Measurements from ENCODE around the gene MTURN. TPM values are rescaled to one million over a fixed set of nuclear protein-coding genes. Genes with fewer than 3 reads are reported as not detected.

The MTURN gene
- total RNA-seq, 1 experiment from 2014 or later = 2.2 TPM

- H3K27me3 ChIP-seq (replicated peaks; ENCODE audit: control insufficient read depth, insufficient read depth, low read length) = no peaks in the 10 kb centered on the region
- intact Hi-C loops (cut with micrococcal nuclease; ENCODE audit: unreplicated experiment) = no loop called here
- Mint-ChIP-seq H3K4me3 (ENCODE audit: unreplicated experiment) (no peak overlapping the region), H3K4me1 (ENCODE audit: low read depth, unreplicated experiment) (no peaks in the 10 kb centered on the region), H3K36me3 (ENCODE audit: insufficient read depth, unreplicated experiment) (no peaks in the 10 kb centered on the region), H3K27me3 (ENCODE audit: insufficient read depth, unreplicated experiment) (no peaks in the 10 kb centered on the region), H3K27ac (ENCODE audit: unreplicated experiment) (no peak overlapping the region), H3K9me3 (ENCODE audit: unreplicated experiment) (no peaks in the 10 kb centered on the region)
- BruUV-seq (replicated peaks) = no TSS peak
- H3K4me3 ChIP-seq (ENCODE audit: low read depth, low read length) = no peak overlapping the region
- ChIA-PET POLR2A (no interaction called here), CTCF (no interaction called here)
- no peaks in the 10 kb centered on the region for H3K4me1 ChIP-seq
- no peaks in the 10 kb centered on the region for H3K9me3 ChIP-seq
- no peak for TF ChIP-seq CTCF (IDR thresholded peaks at IDR 0.05; ENCODE audit: insufficient read depth in 1 of 2, low read depth in 1 of 2, low read length in 1 of 2, severe bottlenecking in 1 of 2, unreplicated experiment in 1 of 2)
- H3K36me3 ChIP-seq (ENCODE audit: control insufficient read depth, insufficient read depth, low read length) = no peaks in the 10 kb centered on the region
- DNase-seq = no peak
Measured at GRCh38 chr7:30157204-30157603, 22.4 kb downstream of the MTURN start.

DNA sequence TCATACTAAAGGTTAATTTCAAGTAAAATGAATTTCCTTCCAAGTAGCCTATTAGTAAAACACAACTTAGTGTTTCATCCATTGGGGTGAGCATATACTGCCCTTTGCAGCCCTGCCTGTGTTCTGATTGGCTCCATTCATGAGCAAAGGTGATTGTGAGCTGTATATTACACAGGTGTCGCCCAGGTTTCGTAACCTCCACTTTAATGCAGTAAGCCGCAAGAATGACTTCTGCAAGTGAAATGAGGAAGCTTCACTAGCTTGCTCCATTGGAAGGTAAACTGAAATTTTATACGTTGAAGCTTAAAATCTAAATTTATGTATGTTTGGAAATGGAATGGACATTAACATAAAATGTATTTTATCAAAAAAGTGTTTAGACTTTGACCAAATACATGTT lies 24.4 kb downstream of the MTURN start:
- no peaks in the 10 kb centered on the region for H3K4me1 ChIP-seq
- ChIA-PET POLR2A (no interaction called here), CTCF (no interaction called here)
- Mint-ChIP-seq H3K9me3 (ENCODE audit: unreplicated experiment) (no peaks in the 10 kb centered on the region), H3K36me3 (ENCODE audit: insufficient read depth, unreplicated experiment) (no peaks in the 10 kb centered on the region), H3K27ac (ENCODE audit: unreplicated experiment) (no peak overlapping the region), H3K4me1 (ENCODE audit: low read depth, unreplicated experiment) (no peaks in the 10 kb centered on the region), H3K4me3 (ENCODE audit: unreplicated experiment) (no peak overlapping the region), H3K27me3 (ENCODE audit: insufficient read depth, unreplicated experiment) (peaks cover 3% of the 10 kb centered on the region)
- no peak for TF ChIP-seq CTCF (IDR thresholded peaks at IDR 0.05; ENCODE audit: insufficient read depth in 1 of 2, low read depth in 1 of 2, low read length in 1 of 2, severe bottlenecking in 1 of 2, unreplicated experiment in 1 of 2)
- H3K9me3 ChIP-seq = no peaks in the 10 kb centered on the region
- H3K36me3 ChIP-seq (ENCODE audit: control insufficient read depth, insufficient read depth, low read length) = no peaks in the 10 kb centered on the region
- no peak overlapping the region for H3K4me3 ChIP-seq (ENCODE audit: low read depth, low read length)
- no TSS peak for BruUV-seq (replicated peaks)
- no peaks in the 10 kb centered on the region for H3K27me3 ChIP-seq (replicated peaks; ENCODE audit: control insufficient read depth, insufficient read depth, low read length)
- DNase-seq = no peak
- intact Hi-C loops (cut with micrococcal nuclease; ENCODE audit: unreplicated experiment) = loop anchor here (2.0 kb wide), 1 partner anchor 254 kb away; no protein-coding TSS in a partner anchor

GRCh38 chr7:30159698-30160143 lies 24.9 kb downstream of the MTURN start:
- no peak overlapping the region for H3K4me3 Mint-ChIP-seq (ENCODE audit: unreplicated experiment)
- H3K9me3 Mint-ChIP-seq (ENCODE audit: unreplicated experiment) = no peaks in the 10 kb centered on the region
- H3K27ac Mint-ChIP-seq (ENCODE audit: unreplicated experiment) = no peak overlapping the region
- Histone ChIP-seq H3K36me3 (ENCODE audit: control insufficient read depth, insufficient read depth, low read length) (no peaks in the 10 kb centered on the region), H3K4me1 (no peaks in the 10 kb centered on the region), H3K27me3 (replicated peaks; ENCODE audit: control insufficient read depth, insufficient read depth, low read length) (no peaks in the 10 kb centered on the region), H3K4me3 (ENCODE audit: low read depth, low read length) (no peak overlapping the region), H3K9me3 (no peaks in the 10 kb centered on the region)
- H3K4me1 Mint-ChIP-seq (ENCODE audit: low read depth, unreplicated experiment) = no peaks in the 10 kb centered on the region
- H3K27me3 Mint-ChIP-seq (ENCODE audit: insufficient read depth, unreplicated experiment) = peaks cover 3% of the 10 kb centered on the region
- H3K36me3 Mint-ChIP-seq (ENCODE audit: insufficient read depth, unreplicated experiment) = no peaks in the 10 kb centered on the region
- intact Hi-C loops (cut with micrococcal nuclease; ENCODE audit: unreplicated experiment) = loop anchor here (2.0 kb wide), 1 partner anchor 253 kb away; no protein-coding TSS in a partner anchor
- no TSS peak for BruUV-seq (replicated peaks)
- CTCF ChIA-PET = interaction anchor here (0.8 kb wide), 1 partner anchor 1284 kb away, joined by 3 read pairs; no protein-coding TSS in a partner anchor
- POLR2A ChIA-PET = no interaction called here
- peak in 1 of 2 experiments; percentile 32 for TF ChIP-seq CTCF (IDR thresholded peaks at IDR 0.05; ENCODE audit: insufficient read depth in 1 of 2, low read depth in 1 of 2, low read length in 1 of 2, severe bottlenecking in 1 of 2, unreplicated experiment in 1 of 2)
- DNase-seq = peak in 1 of 2 experiments; percentile 27

All from Caco-2 (cell line).